HCEC 1CT (cell line): Measurements from ENCODE around the gene LRP1.
A peak's percentile ranks its signal among the peaks of the same experiment; 100 is the strongest.
"Not testable (repeated sequence)": the region's sequence is repeated elsewhere in the genome, so short reads cannot be mapped to it uniquely, and the experiment has no call there.

ENCODE experiments used
- DNase-seq: peaks from one replicate; pipeline ENCODE4 v3.0.0-alpha.2; 2017

LRP1 gene

GRCh38 chr12:57112492-57113294 is 15.6 kb upstream of the LRP1 start:
- no peak for DNase-seq

GRCh38 chr12:57116580-57117281 is 11.6 kb upstream of the LRP1 start:
- no peak for DNase-seq

GRCh38 chr12:57118711-57119271 is 9.5 kb upstream of the LRP1 start:
- peak; percentile 58 for DNase-seq

- DNase-seq, result no peak
Observed at GRCh38 chr12:57119294-57120085, 8.8 kb upstream of the LRP1 start.

GRCh38 chr12:57120718-57121117 is 7.6 kb upstream of the LRP1 start:
- DNase-seq, result not testable (repeated sequence)

- DNase-seq, result no peak
Observed at GRCh38 chr12:57123813-57124212, 4.5 kb upstream of the LRP1 start.

GRCh38 chr12:57124261-57124877 is 3.9 kb upstream of the LRP1 start:
- DNase-seq, result peak; percentile 65

- no peak for DNase-seq
Observed at GRCh38 chr12:57126061-57126460, 2.2 kb upstream of the LRP1 start.

- DNase-seq, result no peak
Observed at GRCh38 chr12:57126561-57126960, 1.7 kb upstream of the LRP1 start.

GRCh38 chr12:57127101-57127725 is 1.1 kb upstream of the LRP1 start:
- peak; percentile 39 for DNase-seq

- DNase-seq, result no peak
Observed at GRCh38 chr12:57128519-57129247, 400 bp downstream of the LRP1 start.

GRCh38 chr12:57129321-57129842 is 1.1 kb downstream of the LRP1 start:
- peak; percentile 9 for DNase-seq

GRCh38 chr12:57129889-57130288 is 1.6 kb downstream of the LRP1 start:
- DNase-seq, result peak; percentile 84

- DNase-seq, result no peak
Observed at GRCh38 chr12:57130941-57131340, 2.7 kb downstream of the LRP1 start.

- DNase-seq, result peak; percentile 12
Observed at GRCh38 chr12:57131896-57132744, 3.8 kb downstream of the LRP1 start.

GRCh38 chr12:57133013-57133569 is 4.8 kb downstream of the LRP1 start:
- peak; percentile 82 for DNase-seq

- DNase-seq, result no peak
Observed at GRCh38 chr12:57133916-57134315, 5.6 kb downstream of the LRP1 start.

GRCh38 chr12:57134949-57135348 is 6.7 kb downstream of the LRP1 start:
- DNase-seq, result no peak

GRCh38 chr12:57135527-57136326 is 7.4 kb downstream of the LRP1 start:
- DNase-seq, result peak; percentile 23
